Endodermal cell (in vitro differentiated cells): ENCODE results near the gene SLC36A4. TPM values are rescaled to one million over a fixed set of nuclear protein-coding genes. Genes with fewer than 3 reads are reported as not detected.

ENCODE experiments used
- DNase-seq: peaks from one replicate; pipeline ENCODE4 v3.0.0-alpha.2; 2017
- H3K27ac ChIP-seq: 2 replicates; pipeline ENCODE4 v1.5.1; 2013; ENCODE audit warnings: mild to moderate bottlenecking, low read depth, low read length, moderate library complexity
- H3K27me3 ChIP-seq: 2 replicates; pipeline ENCODE4 v1.6.1; 2013; ENCODE audit warnings: mild to moderate bottlenecking, low read length, moderate library complexity; ENCODE audit not compliant: insufficient read depth, control insufficient read depth, poor library complexity, severe bottlenecking
- H3K36me3 ChIP-seq: 2 replicates; pipeline ENCODE4 v1.7.0; 2013; ENCODE audit warnings: mild to moderate bottlenecking, low read length, moderate library complexity; ENCODE audit not compliant: control insufficient read depth, insufficient read depth
- H3K4me1 ChIP-seq: one replicate; pipeline ENCODE4 v1.7.0; 2013; ENCODE audit warnings: low read length; ENCODE audit not compliant: control insufficient read depth, insufficient read depth
- H3K4me3 ChIP-seq: 2 replicates; pipeline ENCODE4 v1.5.1; 2013; ENCODE audit warnings: mild to moderate bottlenecking, low read length, moderate library complexity
- H3K9ac ChIP-seq: 2 replicates; pipeline ENCODE4 v1.6.1; 2013; ENCODE audit warnings: mild to moderate bottlenecking, low read length, moderate library complexity; ENCODE audit not compliant: poor library complexity, severe bottlenecking; ENCODE audit errors: extremely low read depth
- H3K9me3 ChIP-seq: 2 replicates; pipeline ENCODE4 v1.6.1; 2013; ENCODE audit warnings: mild to moderate bottlenecking, low read length, moderate library complexity; ENCODE audit not compliant: control insufficient read depth
- H3K27ac Mint-ChIP-seq: 2 replicates; pipeline ENCODE4 v1.8.0; 2020; ENCODE audit warnings: mixed read lengths
- H3K27me3 Mint-ChIP-seq: 2 replicates; pipeline ENCODE4 v1.8.0; 2021; ENCODE audit warnings: mild to moderate bottlenecking, mixed read lengths; ENCODE audit not compliant: insufficient read depth
- H3K36me3 Mint-ChIP-seq: 2 replicates; pipeline ENCODE4 v1.8.0; 2020; ENCODE audit warnings: low read depth, mixed read lengths
- H3K4me1 Mint-ChIP-seq: 2 replicates; pipeline ENCODE4 v1.8.0; 2020; ENCODE audit warnings: mixed read lengths
- H3K4me3 Mint-ChIP-seq: 2 replicates; pipeline ENCODE4 v1.8.0; 2020; ENCODE audit warnings: mild to moderate bottlenecking, moderate library complexity, mixed read lengths
- H3K9me3 Mint-ChIP-seq: 2 replicates; pipeline ENCODE4 v1.8.0; 2020; ENCODE audit warnings: mild to moderate bottlenecking, mixed read lengths
- CTCF ChIP-seq: fragments of 200-600 bp; sonication (generic); conservative IDR thresholded peaks from 2 replicates; pipeline ENCODE4 v1.5.0; 2021; ENCODE audit warnings: antibody characterized with exemption, mild to moderate bottlenecking
- WGBS, 2 experiments: methylation state at CpG; one replicate each; pipeline versions ENCODE4 v1.1.5 to v1.1.7; 2013; ENCODE audit warnings: missing lambda C conversion rate in 2 of 2, mixed read lengths in 1 of 2; ENCODE audit not compliant: insufficient coverage in 1 of 2, insufficient read length in 1 of 2; 5-methylcytosine and 5-hydroxymethylcytosine counted together
- total RNA-seq, 2 donors: library from RNA; stranded (reverse); fragmentation: NEBNext Ultra II Directional in 1 of 2; extraction: Animal tissue kit (Norgen Biotek cat#: 25700) in 1 of 2; gene quantifications; 2 replicates in 1 of 2; 3 replicates in 1 of 2; pipeline ENCODE4 v1.2.1, GENCODE V29; 2021

SLC36A4 gene
- total RNA-seq, 2 donors from 2014 or later, result 31.7 to 47.5 TPM

- WGBS, 2 experiments, result 100% methylated on average over 2 of the region's 2 CpGs; no CpG with 5 or more reads in 1 of the 2 experiments
- H3K27me3 ChIP-seq, result no peaks in the 10 kb centered on the region
- H3K27ac Mint-ChIP-seq, result no peak overlapping the region
These were observed 28.6 kb downstream of the SLC36A4 start for GRCh38 chr11:93169143-93169542.

GRCh38 chr11:93166862-93167261 is 30.9 kb downstream of the SLC36A4 start:
- Mint-ChIP-seq H3K27me3 (no peaks in the 10 kb centered on the region), H3K36me3 (peaks cover 28% of the 10 kb centered on the region), H3K27ac (no peak overlapping the region), H3K4me3 (no peak overlapping the region), H3K4me1 (peaks cover 3% of the 10 kb centered on the region), H3K9me3 (no peaks in the 10 kb centered on the region)
- H3K27ac ChIP-seq, result no peak overlapping the region
- no peaks in the 10 kb centered on the region for H3K9me3 ChIP-seq
- peaks cover 3% of the 10 kb centered on the region for H3K4me1 ChIP-seq
- TF ChIP-seq CTCF, result no peak
- WGBS, 2 experiments, result 80 to 91% methylated on average over 1 to 2 of the region's 2 CpGs
- H3K27me3 ChIP-seq, result no peaks in the 10 kb centered on the region
- no peak overlapping the region for H3K4me3 ChIP-seq
- H3K36me3 ChIP-seq, result peaks cover 49% of the 10 kb centered on the region
- DNase-seq, result no peak
- no peak overlapping the region for H3K9ac ChIP-seq

More at GRCh38 chr11:93169143-93169542, 28.6 kb downstream of the SLC36A4 start:
- Histone ChIP-seq H3K27ac (no peak overlapping the region), H3K4me1 (peaks cover 3% of the 10 kb centered on the region), H3K36me3 (peaks cover 33% of the 10 kb centered on the region), H3K9ac (no peak overlapping the region), H3K9me3 (no peaks in the 10 kb centered on the region), H3K4me3 (no peak overlapping the region)
- H3K27me3 Mint-ChIP-seq, result no peaks in the 10 kb centered on the region
- no peak for DNase-seq
- no peak for TF ChIP-seq CTCF
- peaks cover 3% of the 10 kb centered on the region for H3K4me1 Mint-ChIP-seq
- H3K9me3 Mint-ChIP-seq, result peaks cover 1% of the 10 kb centered on the region
- H3K4me3 Mint-ChIP-seq, result no peak overlapping the region
- H3K36me3 Mint-ChIP-seq, result peaks cover 15% of the 10 kb centered on the region

GRCh38 chr11:93166194-93166593 is 31.6 kb downstream of the SLC36A4 start:
- peaks cover 56% of the 10 kb centered on the region for H3K36me3 ChIP-seq
- Mint-ChIP-seq H3K36me3 (peaks cover 30% of the 10 kb centered on the region), H3K27me3 (no peaks in the 10 kb centered on the region), H3K9me3 (no peaks in the 10 kb centered on the region), H3K27ac (no peak overlapping the region), H3K4me1 (peaks cover 3% of the 10 kb centered on the region), H3K4me3 (no peak overlapping the region)
- no peaks in the 10 kb centered on the region for H3K9me3 ChIP-seq
- peaks cover 3% of the 10 kb centered on the region for H3K4me1 ChIP-seq
- H3K27ac ChIP-seq, result no peak overlapping the region
- no peak for TF ChIP-seq CTCF
- no peak overlapping the region for H3K4me3 ChIP-seq
- no peak overlapping the region for H3K9ac ChIP-seq
- H3K27me3 ChIP-seq, result no peaks in the 10 kb centered on the region
- DNase-seq, result no peak
